ENCODE data around the gene SNX13.
A peak's percentile ranks its signal among the peaks of the same experiment; 100 is the strongest.

The SNX13 gene

GRCh38 chr7:17940302-17940883 is at the start of gene SNX13:
SNX13 (minus strand) TSS chr7:17940494; CDS start chr7:17940295, 199 bp downstream.
- DNase-seq = peak; percentile 84

GRCh38 chr7:17989546-17989945 is 49.3 kb upstream of the SNX13 start:
- no peak for DNase-seq

- DNase-seq = no peak
Measured at GRCh38 chr7:17988858-17989257, 48.6 kb upstream of the SNX13 start.

GRCh38 chr7:17988141-17988540 is 47.8 kb upstream of the SNX13 start:
- DNase-seq = no peak

GRCh38 chr7:17986851-17987250 is 46.6 kb upstream of the SNX13 start:
- no peak for DNase-seq

- DNase-seq = no peak
Measured at GRCh38 chr7:17985473-17986239, 45.4 kb upstream of the SNX13 start.

- DNase-seq = no peak
Measured at GRCh38 chr7:17984288-17984687, 44.0 kb upstream of the SNX13 start.

GRCh38 chr7:17983221-17984062 is 43.1 kb upstream of the SNX13 start:
- DNase-seq = no peak

GRCh38 chr7:17976952-17977351 is 36.7 kb upstream of the SNX13 start:
- DNase-seq = no peak

GRCh38 chr7:17971411-17971810 is 31.1 kb upstream of the SNX13 start:
- no peak for DNase-seq

GRCh38 chr7:17968791-17969715 is 28.8 kb upstream of the SNX13 start:
- no peak for DNase-seq

GRCh38 chr7:17966706-17967105 is 26.4 kb upstream of the SNX13 start:
- DNase-seq = no peak

- no peak for DNase-seq
Measured at GRCh38 chr7:17965603-17966002, 25.3 kb upstream of the SNX13 start.

GRCh38 chr7:17963281-17963680 is 23.0 kb upstream of the SNX13 start:
- DNase-seq = no peak

- no peak for DNase-seq
Measured at GRCh38 chr7:17962652-17963051, 22.4 kb upstream of the SNX13 start.

- DNase-seq = no peak
Measured at GRCh38 chr7:17957871-17958270, 17.6 kb upstream of the SNX13 start.

GRCh38 chr7:17952387-17952786 is 12.1 kb upstream of the SNX13 start:
- no peak for DNase-seq

GRCh38 chr7:17951742-17952254 is 11.5 kb upstream of the SNX13 start:
- no peak for DNase-seq

- no peak for DNase-seq
Measured at GRCh38 chr7:17948526-17949238, 8.4 kb upstream of the SNX13 start.

- DNase-seq = no peak
Measured at GRCh38 chr7:17947620-17948019, 7.3 kb upstream of the SNX13 start.

GRCh38 chr7:17946591-17946990 is 6.3 kb upstream of the SNX13 start:
- no peak for DNase-seq

- no peak for DNase-seq
Measured at GRCh38 chr7:17944720-17945119, 4.4 kb upstream of the SNX13 start.

Measured in DMS 273 treated with DMSO at 0.1 percent for 48 hours (cell line).